PFSK-1 (cell line): ENCODE data around the gene KRT71.

ENCODE experiments used
- POLR2AphosphoS5 ChIP-seq: IDR thresholded peaks from 2 replicates; pipeline ENCODE4 v1.6.1; 2012; ENCODE audit warnings: low read depth, mild to moderate bottlenecking, control low read depth, low read length, moderate library complexity
- REST ChIP-seq, 2 experiments: IDR thresholded peaks; 2 replicates each; pipeline versions ENCODE4 v1.6.1 to v1.8.0; 2011 to 2012; ENCODE audit warnings: low read depth in 2 of 2, low read length in 2 of 2, control low read depth in 1 of 2, inconsistent platforms in 1 of 2, mild to moderate bottlenecking in 1 of 2, moderate library complexity in 1 of 2; ENCODE audit not compliant: insufficient read depth in 1 of 2
- SIN3A ChIP-seq: IDR thresholded peaks from 2 replicates; pipeline ENCODE4 v1.6.1; 2012; ENCODE audit warnings: mild to moderate bottlenecking, low read length, moderate library complexity, borderline replicate concordance; ENCODE audit not compliant: insufficient read depth

GRCh38 chr12:52573306-52573705 is 20.4 kb upstream of the KRT71 start:
- no peak for TF ChIP-seq SIN3A
- no peak for TF ChIP-seq POLR2AphosphoS5
- TF ChIP-seq REST (IDR thresholded peaks at IDR 0.05; ENCODE audit: insufficient read depth in 1 of 2, low read depth in 2 of 2, low read length in 2 of 2), result no peak
